ENCODE data around the gene RNF214.
"Not testable (repeated sequence)": the region's sequence is repeated elsewhere in the genome, so short reads cannot be mapped to it uniquely, and the experiment has no call there.

The RNF214 gene

GRCh38 chr11:117197516-117198456 is 34.7 kb upstream of the RNF214 start:
- DNase-seq (ENCODE audit: low spot score), result no peak

GRCh38 chr11:117198613-117199012 is 33.9 kb upstream of the RNF214 start:
- no peak for DNase-seq (ENCODE audit: low spot score)

- no peak for DNase-seq (ENCODE audit: low spot score)
These were observed 33.2 kb upstream of the RNF214 start, which contains the start of gene TAGLN for GRCh38 chr11:117199053-117199915. Gene TAGLN, plus strand, starts transcription at chr11:117199370. Its CDS starts 3,644 bp downstream, at chr11:117203014.

DNA sequence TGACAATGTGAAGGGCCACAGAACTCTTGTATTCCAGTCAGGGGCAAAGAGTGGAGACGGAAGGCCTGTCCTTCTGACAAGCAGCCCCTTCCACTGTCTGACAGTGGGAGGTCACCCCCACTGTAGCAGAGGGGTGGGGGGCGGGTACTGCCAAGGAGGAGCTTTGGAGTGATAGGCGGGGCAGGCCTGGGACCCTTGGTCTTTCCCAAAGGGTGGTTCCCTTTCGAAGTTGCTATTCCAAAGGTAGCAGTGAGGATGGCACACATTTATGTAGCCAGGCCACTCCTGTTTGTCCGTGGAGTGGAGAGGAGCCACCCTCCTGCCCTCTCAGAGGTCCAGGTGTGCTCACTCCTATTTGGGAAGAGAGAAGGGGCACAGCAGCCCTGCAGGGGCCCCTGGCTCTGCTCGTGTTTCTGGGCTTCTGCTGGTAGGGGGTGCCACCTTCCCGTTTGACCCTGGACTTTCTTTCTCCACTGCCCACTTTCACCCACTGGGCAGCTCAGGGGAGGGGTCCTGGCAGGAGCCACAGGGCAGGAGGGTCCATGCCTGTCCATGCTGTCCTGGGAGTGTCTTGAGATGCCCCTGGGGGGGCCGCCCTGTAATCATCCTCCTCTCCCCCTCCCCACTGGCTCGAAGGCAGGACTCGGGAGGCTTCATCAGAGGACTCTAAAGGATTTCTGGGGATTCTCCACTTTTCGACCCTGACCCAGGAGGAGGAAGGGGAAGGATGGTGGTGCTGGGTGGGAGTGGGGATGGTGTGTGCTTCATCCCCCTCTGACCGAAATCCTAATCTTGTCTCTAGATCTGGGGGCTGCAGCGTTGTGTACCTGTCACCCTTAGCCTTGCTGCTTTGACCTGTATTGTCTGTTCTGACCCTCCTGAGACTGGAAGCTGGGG is 32.3 kb upstream of the RNF214 start:
- no peak for DNase-seq (ENCODE audit: low spot score)

- DNase-seq (ENCODE audit: low spot score), result no peak
These were observed 31.4 kb upstream of the RNF214 start for GRCh38 chr11:117200813-117201657.

DNA sequence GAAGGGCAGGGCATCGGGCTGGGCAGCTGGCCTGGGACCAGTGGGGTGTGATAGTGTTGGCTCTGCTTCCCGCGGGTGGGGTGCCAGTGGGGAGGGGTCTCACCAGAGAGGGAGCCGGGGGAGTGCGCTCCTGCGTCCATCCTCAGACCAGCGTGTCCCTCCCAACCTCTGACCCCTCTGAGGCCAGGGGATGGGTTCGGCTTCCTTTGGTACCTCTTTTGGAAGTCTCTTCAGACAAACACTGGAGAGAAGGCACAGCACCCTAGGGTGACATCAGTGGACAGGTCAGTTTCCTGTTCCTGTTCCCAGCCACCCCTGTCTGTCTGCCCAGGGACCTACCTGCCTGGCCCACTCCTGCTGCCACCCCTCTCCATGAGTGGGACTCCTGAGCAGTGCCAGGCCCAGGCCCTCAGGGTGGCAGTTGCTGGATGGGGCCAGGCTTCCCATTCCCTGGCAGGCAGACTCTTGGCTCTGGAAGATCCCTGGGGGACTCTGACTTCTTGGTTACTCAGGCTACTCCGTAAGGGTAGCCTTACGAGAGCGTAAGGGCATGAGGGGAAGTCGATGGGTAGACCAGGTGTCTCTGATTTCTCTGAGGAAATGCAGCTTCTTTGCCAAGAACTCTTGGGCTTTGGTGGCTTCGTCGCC is 30.7 kb upstream of the RNF214 start:
- DNase-seq (ENCODE audit: low spot score), result no peak

DNA sequence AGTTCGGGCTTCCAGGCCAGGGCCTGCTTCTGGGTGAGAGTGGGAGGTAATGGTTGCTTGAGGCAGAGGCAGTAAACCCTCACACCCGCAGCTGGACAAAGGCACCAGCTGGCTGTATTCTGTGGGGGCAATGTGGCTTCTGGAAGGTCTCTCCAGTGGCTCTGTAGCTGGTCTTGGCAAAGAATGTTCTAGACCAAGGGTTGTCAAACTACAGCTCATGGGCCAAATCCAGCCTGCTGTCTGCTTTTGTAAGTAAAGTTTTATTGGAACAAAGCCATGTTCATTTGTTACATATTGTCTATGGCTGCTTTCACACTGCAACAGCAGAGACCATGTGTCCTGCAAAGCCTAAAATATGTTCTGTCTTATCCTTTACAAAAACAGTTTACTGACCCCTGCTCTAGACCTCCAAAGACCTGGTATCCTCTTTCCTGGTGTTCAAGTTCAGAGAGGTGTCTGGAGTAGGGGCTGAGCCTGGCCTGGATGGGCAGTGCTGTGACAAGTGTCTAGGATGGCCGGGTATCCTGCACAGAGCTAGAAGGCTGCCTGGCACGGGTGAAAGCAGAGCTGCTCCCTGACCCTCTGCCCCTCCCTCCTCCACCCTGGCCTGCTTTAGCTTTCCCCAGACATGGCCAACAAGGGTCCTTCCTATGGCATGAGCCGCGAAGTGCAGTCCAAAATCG is 29.9 kb upstream of the RNF214 start:
- DNase-seq (ENCODE audit: low spot score), result no peak

DNA sequence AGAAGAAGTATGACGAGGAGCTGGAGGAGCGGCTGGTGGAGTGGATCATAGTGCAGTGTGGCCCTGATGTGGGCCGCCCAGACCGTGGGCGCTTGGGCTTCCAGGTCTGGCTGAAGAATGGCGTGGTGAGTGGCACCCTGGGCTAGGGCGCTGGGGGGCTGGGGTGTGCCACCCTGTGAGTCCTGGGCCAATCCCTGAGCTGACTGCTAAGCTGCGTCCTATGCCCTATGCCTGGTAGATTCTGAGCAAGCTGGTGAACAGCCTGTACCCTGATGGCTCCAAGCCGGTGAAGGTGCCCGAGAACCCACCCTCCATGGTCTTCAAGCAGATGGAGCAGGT is 29.4 kb upstream of the RNF214 start:
- DNase-seq (ENCODE audit: low spot score), result no peak

DNA sequence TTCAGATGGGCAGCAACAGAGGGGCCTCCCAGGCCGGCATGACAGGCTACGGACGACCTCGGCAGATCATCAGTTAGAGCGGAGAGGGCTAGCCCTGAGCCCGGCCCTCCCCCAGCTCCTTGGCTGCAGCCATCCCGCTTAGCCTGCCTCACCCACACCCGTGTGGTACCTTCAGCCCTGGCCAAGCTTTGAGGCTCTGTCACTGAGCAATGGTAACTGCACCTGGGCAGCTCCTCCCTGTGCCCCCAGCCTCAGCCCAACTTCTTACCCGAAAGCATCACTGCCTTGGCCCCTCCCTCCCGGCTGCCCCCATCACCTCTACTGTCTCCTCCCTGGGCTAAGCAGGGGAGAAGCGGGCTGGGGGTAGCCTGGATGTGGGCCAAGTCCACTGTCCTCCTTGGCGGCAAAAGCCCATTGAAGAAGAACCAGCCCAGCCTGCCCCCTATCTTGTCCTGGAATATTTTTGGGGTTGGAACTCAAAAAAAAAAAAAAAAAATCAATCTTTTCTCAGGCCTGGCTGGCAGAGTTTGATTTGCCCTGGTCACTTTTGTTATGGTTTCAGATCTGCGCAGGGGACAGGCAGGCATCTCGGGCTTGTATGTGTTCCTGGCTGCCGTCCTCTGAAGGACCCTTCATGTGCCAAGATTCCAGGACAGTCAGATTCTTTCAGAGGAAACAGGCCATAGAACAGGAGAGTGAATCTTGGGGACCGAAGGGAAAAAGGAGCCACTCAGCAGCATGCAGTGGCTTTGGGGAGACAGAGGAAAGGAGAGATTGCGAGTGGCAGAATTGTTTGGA is 28.0 kb upstream of the RNF214 start:
- DNase-seq (ENCODE audit: low spot score), result no peak

DNA sequence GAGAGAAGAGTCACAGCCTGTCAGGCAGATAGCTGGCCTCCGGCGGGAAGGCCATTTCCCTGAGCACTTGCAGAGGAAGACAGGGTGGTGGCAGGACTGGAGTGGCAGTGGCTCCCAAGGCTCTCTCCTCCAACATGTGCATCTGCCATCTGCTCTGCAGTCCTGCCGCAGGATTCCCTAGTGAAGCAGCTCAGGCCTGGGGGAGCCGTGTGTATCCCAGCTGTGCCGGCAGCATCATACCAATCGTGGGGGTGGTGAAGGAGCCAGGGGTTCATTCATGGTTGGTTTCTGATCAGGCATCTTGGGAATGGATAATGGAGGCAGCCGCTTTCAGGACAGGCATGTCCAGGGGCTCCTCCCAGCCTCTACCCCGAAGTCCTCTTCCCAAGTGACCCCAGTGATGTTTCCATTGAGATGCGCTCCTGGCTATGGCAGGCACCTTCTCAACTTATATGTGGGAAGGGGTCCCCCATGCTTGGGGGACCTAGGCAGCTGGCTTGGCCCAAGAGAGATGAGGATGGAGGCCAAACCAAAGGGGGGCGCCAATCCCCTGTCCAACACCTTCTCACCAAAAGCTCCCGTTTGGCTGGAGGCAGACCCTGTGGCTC is 27.2 kb upstream of the RNF214 start:
- DNase-seq (ENCODE audit: low spot score), result no peak

DNA sequence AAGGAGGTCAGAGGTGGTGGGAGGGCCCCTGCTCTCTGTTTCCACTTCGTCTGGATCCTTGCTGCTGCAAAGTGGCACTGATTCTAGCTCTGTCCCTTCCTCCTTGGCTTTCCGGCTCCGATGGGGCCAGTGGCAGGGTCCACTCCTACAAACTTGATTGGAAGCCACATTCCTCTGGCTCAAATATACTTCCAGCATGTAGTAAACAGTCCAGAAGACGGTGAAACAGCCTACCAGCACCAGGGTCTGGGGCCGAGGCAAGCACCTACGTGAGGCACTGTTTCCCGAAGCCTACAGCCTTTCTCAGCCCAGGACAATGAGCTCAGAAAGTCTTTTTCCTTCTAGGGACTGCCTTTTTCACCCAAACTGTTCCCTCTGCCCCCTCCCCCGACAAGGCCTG is 26.4 kb upstream of the RNF214 start:
- not testable (repeated sequence) for DNase-seq (ENCODE audit: low spot score)

GRCh38 chr11:117206859-117207258 is 25.6 kb upstream of the RNF214 start:
- not testable (repeated sequence) for DNase-seq (ENCODE audit: low spot score)

- DNase-seq (ENCODE audit: low spot score), result not testable (repeated sequence)
These were observed 25.0 kb upstream of the RNF214 start for GRCh38 chr11:117207481-117207880.

- DNase-seq (ENCODE audit: low spot score), result not testable (repeated sequence)
These were observed 23.8 kb upstream of the RNF214 start for GRCh38 chr11:117208710-117209109.

DNA sequence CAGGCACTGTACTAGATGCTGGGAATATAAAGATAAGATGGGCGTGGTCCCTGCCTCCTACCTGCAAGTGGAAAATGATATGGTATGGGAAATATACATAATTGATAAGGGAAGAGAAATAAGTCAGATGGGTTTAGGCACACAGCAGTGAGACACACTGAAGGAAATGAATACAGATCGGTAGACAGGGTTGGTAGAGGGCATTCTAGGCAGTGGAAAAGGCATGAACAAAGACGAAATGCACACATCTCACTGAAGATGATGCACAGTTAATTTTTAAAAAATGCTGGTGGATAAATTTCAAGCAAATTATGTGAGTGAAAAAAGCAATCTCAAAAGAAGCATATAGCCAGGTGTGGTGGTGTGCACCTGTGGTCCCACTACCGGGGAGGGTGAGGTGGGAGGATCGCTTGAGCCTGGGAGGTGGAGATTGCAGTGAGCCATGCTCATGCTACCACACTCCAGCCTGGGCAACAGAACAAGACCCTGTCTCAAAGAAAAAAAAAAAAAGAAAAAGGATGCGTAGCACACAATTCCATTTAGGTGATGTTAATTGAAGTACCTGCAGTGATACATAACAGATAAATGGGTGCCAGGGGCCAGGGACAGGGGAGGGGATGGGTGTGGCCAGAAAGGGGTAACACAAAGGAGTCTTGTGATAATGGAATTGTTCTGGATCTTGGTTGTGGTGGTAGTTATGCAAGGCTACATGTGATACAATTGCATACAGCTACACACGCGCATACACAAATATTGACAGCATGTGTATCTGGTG is 22.9 kb upstream of the RNF214 start:
- DNase-seq (ENCODE audit: low spot score), result not testable (repeated sequence)

- no peak for DNase-seq (ENCODE audit: low spot score)
These were observed 21.9 kb upstream of the RNF214 start for GRCh38 chr11:117210620-117211019.

DNA sequence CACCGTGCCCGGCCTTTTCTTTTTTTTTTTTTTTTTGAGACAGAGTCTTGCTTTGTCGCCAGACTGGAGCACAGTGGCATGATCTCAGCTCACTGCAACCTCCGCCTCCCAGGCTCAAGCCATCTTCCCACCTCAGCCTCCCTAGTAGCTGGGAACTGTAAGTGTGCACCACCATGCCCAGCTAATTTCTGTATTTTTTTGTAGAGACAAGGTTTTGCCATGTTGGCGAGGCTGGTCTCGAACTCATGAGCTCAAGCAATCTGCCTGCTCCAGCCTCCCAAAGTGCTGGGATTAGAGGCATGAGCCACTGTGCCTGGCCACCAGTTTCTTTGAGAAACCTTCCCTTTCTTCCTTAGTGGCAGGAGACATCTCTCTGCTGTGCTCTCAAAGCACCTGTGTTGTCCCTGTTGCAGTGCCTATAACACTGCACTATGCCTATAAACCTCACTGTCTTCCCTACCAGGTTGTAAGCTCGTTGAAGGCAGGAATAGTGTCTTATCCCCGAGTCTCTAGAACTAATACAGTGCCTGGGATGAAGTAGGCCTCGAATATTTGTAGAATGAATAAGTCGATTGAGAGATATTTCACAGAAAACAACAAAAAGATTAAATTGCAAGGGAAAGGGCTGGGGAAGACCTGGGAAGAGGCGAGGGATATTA is 19.6 kb upstream of the RNF214 start:
- DNase-seq (ENCODE audit: low spot score), result no peak

All from Ammon's horn (tissue), 1 donor.